GM21786 (cell line): Measurements from ENCODE around the gene CXADR.
A peak's percentile ranks its signal among the peaks of the same experiment; 100 is the strongest.
"Not testable (repeated sequence)": the region's sequence is repeated elsewhere in the genome, so short reads cannot be mapped to it uniquely, and the experiment has no call there.

Source experiments
- ATAC-seq: cut with Tn5 transposase; IDR thresholded peaks from one replicate; pipeline ENCODE4 v1.9.1; 2021; ENCODE audit not compliant: unreplicated experiment

Gene CXADR

GRCh38 chr21:17512253-17513213 lies at the start of gene CXADR:
CXADR (plus strand) TSS chr21:17513043; CDS start chr21:17513130, 87 bp downstream.
- peak; percentile 61 for ATAC-seq

GRCh38 chr21:17466166-17466565 lies 46.7 kb upstream of the CXADR start:
- ATAC-seq = no peak

- no peak for ATAC-seq
These were observed 45.5 kb upstream of the CXADR start for GRCh38 chr21:17467392-17467791.

- no peak for ATAC-seq
These were observed 45.0 kb upstream of the CXADR start for GRCh38 chr21:17467829-17468228.

- no peak for ATAC-seq
These were observed 44.1 kb upstream of the CXADR start for GRCh38 chr21:17468698-17469097.

GRCh38 chr21:17469727-17470126 lies 43.1 kb upstream of the CXADR start:
- ATAC-seq = no peak

- no peak for ATAC-seq
These were observed 40.7 kb upstream of the CXADR start for GRCh38 chr21:17472182-17472581.

GRCh38 chr21:17472592-17473271 lies 40.1 kb upstream of the CXADR start:
- no peak for ATAC-seq

GRCh38 chr21:17476006-17476405 lies 36.8 kb upstream of the CXADR start:
- no peak for ATAC-seq

- ATAC-seq = not testable (repeated sequence)
These were observed 34.7 kb upstream of the CXADR start for GRCh38 chr21:17478156-17478555.

GRCh38 chr21:17479606-17480005 lies 33.2 kb upstream of the CXADR start:
- ATAC-seq = no peak

GRCh38 chr21:17482928-17483327 lies 29.9 kb upstream of the CXADR start:
- ATAC-seq = no peak

GRCh38 chr21:17488620-17489019 lies 24.2 kb upstream of the CXADR start:
- ATAC-seq = peak; percentile 52

GRCh38 chr21:17489565-17489964 lies 23.3 kb upstream of the CXADR start:
- not testable (repeated sequence) for ATAC-seq

- no peak for ATAC-seq
These were observed 21.0 kb upstream of the CXADR start for GRCh38 chr21:17491716-17492414.

GRCh38 chr21:17492415-17493168 lies 20.3 kb upstream of the CXADR start:
- no peak for ATAC-seq

GRCh38 chr21:17494051-17494450 lies 18.8 kb upstream of the CXADR start:
- ATAC-seq = no peak

GRCh38 chr21:17495680-17496079 lies 17.2 kb upstream of the CXADR start:
- no peak for ATAC-seq

GRCh38 chr21:17497316-17497715 lies 15.5 kb upstream of the CXADR start:
- no peak for ATAC-seq

GRCh38 chr21:17498586-17498985 lies 14.3 kb upstream of the CXADR start:
- ATAC-seq = no peak
